SK-N-SH treated with all-trans-retinoic acid at 6 μM for 48 hours (cell line): ENCODE measurements around the gene COL15A1.

Experiments used
- ATAC-seq: fragments of 200-7000 bp; cut with Tn5 transposase; 3 replicates; pipeline ENCODE4 v1.9.1; 2020; ENCODE audit warnings: mild to moderate bottlenecking, moderate library complexity
- ARNTL ChIP-seq: fragments of 450-650 bp; formaldehyde crosslinking; IDR thresholded peaks from 2 replicates; pipeline ENCODE4 v1.5.0; 2020; ENCODE audit warnings: low read depth, mild to moderate bottlenecking, moderate library complexity, borderline replicate concordance
- BACH2 ChIP-seq: fragments of 250-450 bp; sonication (Bioruptor Pico); IDR thresholded peaks from 2 replicates; pipeline ENCODE4 v1.9.0; 2021; ENCODE audit warnings: mild to moderate bottlenecking, borderline replicate concordance
- CREB5 ChIP-seq: fragments of 250-450 bp; sonication (Bioruptor Pico); IDR thresholded peaks from 2 replicates; pipeline ENCODE4 v1.5.1; 2020; ENCODE audit warnings: low read depth, mild to moderate bottlenecking, moderate library complexity
- CSDC2 ChIP-seq: fragments of 250-450 bp; sonication (Bioruptor Pico); IDR thresholded peaks from 2 replicates; pipeline ENCODE4 v1.5.0; 2020; ENCODE audit warnings: mild to moderate bottlenecking, moderate library complexity
- CSRNP3 ChIP-seq: fragments of 250-450 bp; sonication (Bioruptor Pico); IDR thresholded peaks from 2 replicates; pipeline ENCODE4 v1.5.1; 2021; ENCODE audit warnings: mild to moderate bottlenecking, moderate library complexity
- ESRRG ChIP-seq: fragments of 250-450 bp; sonication (Bioruptor Pico); IDR thresholded peaks from 2 replicates; pipeline ENCODE4 v1.6.1; 2021; ENCODE audit warnings: mild to moderate bottlenecking
- GLIS3 ChIP-seq: fragments of 250-450 bp; sonication (Bioruptor Pico); IDR thresholded peaks from 2 replicates; pipeline ENCODE4 v1.5.0; 2020; ENCODE audit warnings: mild to moderate bottlenecking, moderate library complexity
- OSR1 ChIP-seq: fragments of 250-450 bp; sonication (Bioruptor Pico); IDR thresholded peaks from 2 replicates; pipeline ENCODE4 v1.8.0; 2022; ENCODE audit warnings: moderate library complexity, mild to moderate bottlenecking, inconsistent platforms
- PATZ1 ChIP-seq: fragments of 250-450 bp; sonication (Bioruptor Pico); IDR thresholded peaks from 2 replicates; pipeline ENCODE4 v1.8.0; 2020; ENCODE audit warnings: mild to moderate bottlenecking, moderate library complexity, borderline replicate concordance
- RARB ChIP-seq: fragments of 250-450 bp; sonication (Bioruptor Pico); IDR thresholded peaks from 2 replicates; pipeline ENCODE4 v1.8.0; 2021; ENCODE audit warnings: mild to moderate bottlenecking, moderate library complexity
- TCF4 ChIP-seq: fragments of 250-450 bp; sonication (Bioruptor Pico); IDR thresholded peaks from 2 replicates; pipeline ENCODE4 v1.8.0; 2021; ENCODE audit warnings: mild to moderate bottlenecking, moderate library complexity, borderline replicate concordance
- TOX ChIP-seq: fragments of 250-450 bp; sonication (Bioruptor Pico); IDR thresholded peaks from 2 replicates; pipeline ENCODE4 v1.8.0; 2021; ENCODE audit warnings: mild to moderate bottlenecking, moderate library complexity, borderline replicate concordance
- TSHZ2 ChIP-seq: fragments of 250-450 bp; sonication (Bioruptor Pico); IDR thresholded peaks from 2 replicates; pipeline ENCODE4 v1.5.0; 2020; ENCODE audit warnings: mild to moderate bottlenecking, moderate library complexity
- ZC3H10 ChIP-seq: fragments of 250-450 bp; sonication (Bioruptor Pico); IDR thresholded peaks from 2 replicates; pipeline ENCODE4 v1.5.1; 2021; ENCODE audit warnings: mild to moderate bottlenecking, moderate library complexity
- ZFP3 ChIP-seq: fragments of 250-450 bp; sonication (Bioruptor Pico); IDR thresholded peaks from 2 replicates; pipeline ENCODE4 v1.5.0; 2020; ENCODE audit warnings: mild to moderate bottlenecking, moderate library complexity
- ZFP30 ChIP-seq: fragments of 450-650 bp; formaldehyde crosslinking; IDR thresholded peaks from 2 replicates; pipeline ENCODE4 v1.5.0; 2022; ENCODE audit warnings: mild to moderate bottlenecking, moderate library complexity
- ZNF565 ChIP-seq: fragments of 450-650 bp; formaldehyde crosslinking; conservative IDR thresholded peaks from 2 replicates; pipeline ENCODE4 v1.5.0; 2020; ENCODE audit warnings: low read depth, mild to moderate bottlenecking, moderate library complexity
- ZNF70 ChIP-seq: fragments of 450-650 bp; formaldehyde crosslinking; IDR thresholded peaks from 2 replicates; pipeline ENCODE4 v1.5.0; 2020; ENCODE audit warnings: mild to moderate bottlenecking, moderate library complexity
- ZNF8 ChIP-seq: fragments of 450-650 bp; formaldehyde crosslinking; IDR thresholded peaks from 2 replicates; pipeline ENCODE4 v1.5.0; 2020; ENCODE audit warnings: mild to moderate bottlenecking, moderate library complexity
- TF ChIP-seq, protein P1 (sequence below): fragments of 250-450 bp; sonication (Bioruptor Pico); IDR thresholded peaks from 2 replicates; pipeline ENCODE4 v1.8.0; 2021; ENCODE audit warnings: low read depth, mild to moderate bottlenecking, moderate library complexity, borderline replicate concordance

The COL15A1 gene

GRCh38 chr9:99038484-99038820, 94.7 kb downstream of the COL15A1 start:
- TF ChIP-seq GLIS3 (CRISPR knock-in tag) (no peak), PATZ1 (no peak), ZC3H10 (CRISPR knock-in tag) (no peak), BACH2 (CRISPR knock-in tag) (no peak), CSDC2 (CRISPR knock-in tag) (no peak), ZFP30 (CRISPR knock-in tag) (no peak), CSRNP3 (CRISPR knock-in tag) (no peak), OSR1 (CRISPR knock-in tag) (no peak), TOX (no peak), ZFP3 (CRISPR knock-in tag) (no peak)
- TF ChIP-seq, protein P1, sequence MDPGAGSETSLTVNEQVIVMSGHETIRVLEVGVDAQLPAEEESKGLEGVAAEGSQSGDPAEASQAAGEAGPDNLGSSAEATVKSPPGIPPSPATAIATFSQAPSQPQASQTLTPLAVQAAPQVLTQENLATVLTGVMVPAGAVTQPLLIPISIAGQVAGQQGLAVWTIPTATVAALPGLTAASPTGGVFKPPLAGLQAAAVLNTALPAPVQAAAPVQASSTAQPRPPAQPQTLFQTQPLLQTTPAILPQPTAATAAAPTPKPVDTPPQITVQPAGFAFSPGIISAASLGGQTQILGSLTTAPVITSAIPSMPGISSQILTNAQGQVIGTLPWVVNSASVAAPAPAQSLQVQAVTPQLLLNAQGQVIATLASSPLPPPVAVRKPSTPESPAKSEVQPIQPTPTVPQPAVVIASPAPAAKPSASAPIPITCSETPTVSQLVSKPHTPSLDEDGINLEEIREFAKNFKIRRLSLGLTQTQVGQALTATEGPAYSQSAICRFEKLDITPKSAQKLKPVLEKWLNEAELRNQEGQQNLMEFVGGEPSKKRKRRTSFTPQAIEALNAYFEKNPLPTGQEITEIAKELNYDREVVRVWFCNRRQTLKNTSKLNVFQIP: no peak
- ATAC-seq: no peak

DNA sequence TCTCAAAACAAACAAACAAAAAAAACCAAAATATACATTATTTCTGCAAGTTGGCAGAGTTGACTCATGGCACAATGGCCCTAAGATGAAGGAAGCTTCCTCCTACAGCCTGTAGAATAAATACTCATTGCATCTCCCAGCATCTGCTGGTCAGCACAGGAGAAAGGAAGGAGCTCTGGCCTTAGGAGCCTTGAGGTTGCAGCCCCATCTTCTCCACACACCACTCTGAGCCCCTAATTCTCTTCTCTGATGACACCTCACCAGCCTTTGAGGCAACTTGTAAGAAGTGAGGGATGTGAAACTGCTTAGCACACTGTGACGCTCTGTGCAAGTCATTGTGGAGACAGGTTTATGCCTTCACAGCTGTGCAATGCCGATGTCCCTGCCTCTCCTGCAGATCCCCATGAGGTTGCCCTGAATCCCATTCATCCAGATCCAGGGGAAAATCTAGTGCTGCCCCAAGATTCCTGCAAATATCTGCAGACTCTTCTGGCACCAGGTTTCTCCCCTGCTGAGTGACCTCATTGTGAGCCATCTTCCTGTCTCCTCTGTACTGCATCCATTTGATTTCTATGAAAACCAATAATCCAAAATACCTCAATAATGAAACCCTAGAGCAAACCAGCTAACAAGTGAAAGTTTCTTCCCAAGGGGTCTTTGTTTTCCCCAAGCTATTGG, 95.9 kb downstream of the COL15A1 start:
- TF ChIP-seq TSHZ2 (no peak), ZNF565 (no peak), PATZ1 (no peak), ZC3H10 (CRISPR knock-in tag) (no peak), ARNTL (CRISPR knock-in tag) (no peak), BACH2 (CRISPR knock-in tag) (no peak), ESRRG (CRISPR knock-in tag) (no peak), CSDC2 (CRISPR knock-in tag) (no peak), CREB5 (CRISPR knock-in tag) (no peak), ZNF70 (CRISPR knock-in tag) (no peak), OSR1 (CRISPR knock-in tag) (no peak), TOX (no peak), ZNF8 (no peak), ZFP30 (CRISPR knock-in tag) (no peak), RARB (CRISPR knock-in tag) (no peak), TCF4 (CRISPR knock-in tag) (no peak), ZFP3 (CRISPR knock-in tag) (no peak), GLIS3 (CRISPR knock-in tag) (no peak)
- TF ChIP-seq, protein P1: no peak
- ATAC-seq: peak; percentile 45; the same call in 2 of the 3 replicates
